BJ (cell line): Measurements from ENCODE around the gene TARS3. TPM values are rescaled to one million over a fixed set of nuclear protein-coding genes. Genes with fewer than 3 reads are reported as not detected.

Experiments used
- polyA plus RNA-seq: library from polyadenylated mRNA; depleted of rRNA; stranded (reverse); fragments of >200 nt; gene quantifications from 2 replicates; pipeline ENCODE4 v1.2.3, GENCODE V29; 2011; rRNA removed
- small RNA-seq: library from RNA; depleted of rRNA; stranded (forward); fragments of <200 nt; gene quantifications from one replicate; pipeline ENCODE3, GENCODE V24; 2012; ENCODE audit warnings: low replicate concordance, low read depth; ENCODE audit not compliant: insufficient read length

The TARS3 gene
- polyA plus RNA-seq, 1 experiment: 3.1 TPM

Small RNA genes within 50 kb of the gene (small RNA-seq; reads per million reads assigned to genes)
- gene RN7SL209P (not detected), gene RNU6-807P (not detected)

Other genes starting within 250 kb of the TARS3 start
- gene PCSK6, start 234.8 kb downstream of the TARS3 start, polyA plus RNA-seq: 0.29 and 0.42 TPM in 2 replicates
- 34.7 and 43.8 TPM in 2 replicates for gene TM2D3, start 72.1 kb downstream of the TARS3 start, polyA plus RNA-seq
- not detected in 2 replicates for gene OR4F6, start 79.0 kb upstream of the TARS3 start, polyA plus RNA-seq
- not detected in 2 replicates for gene OR4F15, start 87.7 kb upstream of the TARS3 start, polyA plus RNA-seq